GM19240 (cell line): ENCODE results near the gene INTS2.
"Not testable (repeated sequence)": the region's sequence is repeated elsewhere in the genome, so short reads cannot be mapped to it uniquely, and the experiment has no call there.

Experiments used
- DNase-seq: peaks from one replicate; pipeline ENCODE4 v3.0.0; 2011; ENCODE audit warnings: low spot score; ENCODE audit not compliant: insufficient read length

INTS2 gene

DNA sequence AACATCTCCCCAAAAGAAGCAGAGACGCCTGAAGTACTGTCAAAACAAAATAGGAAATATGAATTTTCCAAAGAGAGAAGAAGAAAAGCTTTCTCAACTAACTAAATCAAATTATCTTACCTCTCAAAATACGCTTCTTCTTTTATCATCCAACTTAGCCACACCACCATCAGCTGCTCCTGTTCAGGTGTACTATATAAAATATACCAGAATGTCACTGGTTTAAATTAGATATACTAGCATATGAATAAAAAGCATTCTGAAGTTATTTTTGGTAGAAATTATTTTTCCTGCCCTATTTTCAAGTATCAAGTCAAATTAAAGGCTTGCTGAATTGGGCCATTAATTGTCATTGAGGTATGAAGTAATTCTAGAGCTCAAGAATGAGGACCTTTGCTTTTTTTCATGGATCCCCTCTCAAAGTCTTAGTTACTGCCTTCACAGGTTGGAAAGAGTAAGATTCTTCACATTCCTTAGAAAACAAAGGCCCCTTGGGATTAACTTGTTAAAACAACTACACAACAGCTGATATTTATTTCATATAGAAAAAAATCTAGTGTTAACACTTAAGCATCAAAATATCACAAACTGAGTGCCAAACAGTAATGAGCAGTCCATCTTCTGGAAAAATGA is 30.1 kb downstream of the INTS2 start:
- DNase-seq: no peak

DNA sequence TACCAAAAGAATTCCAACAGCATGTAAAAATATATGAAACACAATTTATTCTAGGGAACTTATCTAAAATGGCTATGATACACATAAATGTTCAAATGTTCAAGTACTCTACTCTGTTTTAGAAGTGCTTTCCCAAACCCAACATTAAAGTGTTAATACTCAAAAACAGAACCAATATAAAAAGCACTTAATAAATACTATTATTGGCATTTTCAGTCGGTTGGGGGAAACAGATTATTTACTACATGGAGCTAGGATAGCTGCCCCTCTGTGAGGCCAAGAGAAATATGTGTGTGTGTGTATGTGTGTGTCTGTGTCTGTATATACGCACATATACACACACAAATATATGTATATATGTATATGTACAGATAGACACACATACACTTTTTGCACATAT is 32.4 kb downstream of the INTS2 start:
- DNase-seq: no peak

GRCh38 chr17:61894310-61894709 is 33.5 kb downstream of the INTS2 start:
- not testable (repeated sequence) for DNase-seq

DNA sequence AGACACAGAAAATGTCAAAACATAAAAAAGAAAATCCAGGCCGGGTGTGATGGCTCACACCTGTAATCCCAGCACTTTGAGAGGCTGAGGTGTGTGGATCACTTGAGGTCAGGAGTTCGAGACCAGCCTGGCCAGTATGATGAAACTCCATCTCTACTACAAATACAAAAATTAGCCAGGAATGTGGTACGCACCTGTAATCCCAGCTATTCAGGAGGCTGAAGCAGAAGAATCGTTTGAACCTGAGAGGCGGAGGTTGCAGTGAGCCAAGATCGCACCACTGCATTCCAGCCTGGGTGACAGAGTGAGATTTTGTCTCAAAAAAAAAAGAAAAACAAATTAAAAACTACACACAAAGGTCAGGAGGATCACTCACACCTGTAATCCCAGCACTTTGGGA is 40.0 kb downstream of the INTS2 start:
- DNase-seq: not testable (repeated sequence)

GRCh38 chr17:61885865-61886264 is 41.9 kb downstream of the INTS2 start:
- not testable (repeated sequence) for DNase-seq

GRCh38 chr17:61884864-61885263 is 42.9 kb downstream of the INTS2 start:
- DNase-seq: no peak

- DNase-seq: no peak
Observed at GRCh38 chr17:61880589-61881102, 47.1 kb downstream of the INTS2 start.

- no peak for DNase-seq
Observed at GRCh38 chr17:61878984-61879612, 48.7 kb downstream of the INTS2 start.

- DNase-seq: no peak
Observed at GRCh38 chr17:61878520-61878919, 49.3 kb downstream of the INTS2 start.

DNA sequence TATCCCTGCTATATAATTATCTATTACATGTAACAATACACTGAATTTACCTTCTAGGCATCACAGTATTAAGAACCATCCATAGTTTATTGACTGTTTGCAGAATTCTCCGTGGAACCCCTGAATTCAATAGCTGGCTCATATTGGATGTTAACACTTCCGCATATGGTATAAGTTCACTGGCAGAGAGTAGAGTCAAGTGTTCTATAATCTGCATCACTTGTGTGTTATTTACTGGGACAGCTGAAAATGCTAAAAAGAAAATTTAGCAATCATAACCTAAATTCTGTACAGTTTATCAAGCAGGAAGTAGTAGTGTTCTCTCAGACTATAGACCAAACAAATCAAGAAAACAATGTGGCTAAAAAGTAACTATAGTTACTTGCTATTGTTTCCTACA is 49.9 kb downstream of the INTS2 start:
- no peak for DNase-seq

DNA sequence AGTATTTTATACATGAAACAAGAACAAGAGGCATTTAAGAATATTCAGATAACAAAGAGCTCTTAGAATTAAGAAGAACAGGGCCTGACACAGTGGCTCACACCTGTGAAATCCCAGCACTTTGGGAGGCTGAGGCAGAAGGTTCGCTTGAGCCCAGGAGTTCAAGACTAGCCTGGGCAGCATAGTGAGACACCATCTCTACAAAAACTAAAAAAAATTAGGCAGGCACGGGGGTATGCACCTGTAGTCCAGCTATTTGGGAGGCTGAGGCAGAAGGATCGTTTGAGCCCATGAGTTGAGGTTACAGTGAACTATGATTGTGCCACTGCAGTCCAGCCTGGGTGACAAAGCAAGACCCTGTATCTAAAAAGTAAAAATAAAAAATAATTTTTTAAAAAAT is 52.0 kb downstream of the INTS2 start:
- no peak for DNase-seq

GRCh38 chr17:61875285-61875684 is 52.5 kb downstream of the INTS2 start:
- no peak for DNase-seq

DNA sequence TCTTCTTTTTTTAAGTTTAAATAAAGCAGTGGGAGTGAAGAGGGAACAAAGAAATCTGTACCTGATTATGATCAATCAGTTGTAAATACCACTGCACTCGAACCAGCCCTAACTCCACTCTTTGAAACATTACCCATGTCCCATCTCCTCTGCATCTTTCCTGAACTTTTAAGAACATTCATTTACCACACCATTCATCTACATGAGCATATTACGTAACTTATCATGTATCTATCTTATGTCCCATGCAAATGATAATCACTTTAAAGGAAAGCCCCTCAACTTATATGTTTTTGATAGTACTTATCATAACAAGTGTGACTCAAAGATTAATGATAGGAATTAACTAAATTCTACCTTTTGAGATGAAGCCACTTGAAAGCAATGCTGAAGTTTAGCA is 53.7 kb downstream of the INTS2 start:
- DNase-seq: no peak

- no peak for DNase-seq
Observed at GRCh38 chr17:61872099-61872498, 55.7 kb downstream of the INTS2 start.

- no peak for DNase-seq
Observed at GRCh38 chr17:61869138-61869537, 58.6 kb downstream of the INTS2 start.

- no peak for DNase-seq
Observed at GRCh38 chr17:61868074-61868473, 59.7 kb downstream of the INTS2 start.

DNA sequence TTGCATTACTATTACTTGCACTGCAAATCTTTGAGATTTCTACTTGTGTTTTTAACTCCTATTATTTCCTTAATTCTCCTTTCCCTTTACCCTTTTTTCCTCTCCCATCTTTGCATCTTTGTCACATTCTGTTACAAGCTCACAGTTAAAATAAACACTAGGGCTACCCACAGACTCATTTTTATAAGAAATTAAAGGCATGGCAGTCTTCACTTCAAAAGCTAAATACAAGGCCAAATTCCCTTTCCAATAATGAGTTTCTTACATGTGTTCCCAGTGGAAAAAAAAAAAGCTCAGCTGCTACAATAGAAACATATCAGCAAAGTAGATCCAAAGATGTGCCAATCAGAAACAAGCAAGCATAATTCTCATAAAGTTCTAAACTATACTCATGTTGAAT is 60.7 kb downstream of the INTS2 start:
- DNase-seq: no peak

- no peak for DNase-seq
Observed at GRCh38 chr17:61863801-61864126, 64.0 kb downstream of the INTS2 start.

- peak; percentile 69 for DNase-seq
Observed at GRCh38 chr17:61862975-61863800, 64.6 kb downstream of the INTS2 start, which contains the start of gene BRIP1. Gene BRIP1 (minus strand): TSS chr17:61863528. CDS start chr17:61861539, 1,989 bp downstream.

DNA sequence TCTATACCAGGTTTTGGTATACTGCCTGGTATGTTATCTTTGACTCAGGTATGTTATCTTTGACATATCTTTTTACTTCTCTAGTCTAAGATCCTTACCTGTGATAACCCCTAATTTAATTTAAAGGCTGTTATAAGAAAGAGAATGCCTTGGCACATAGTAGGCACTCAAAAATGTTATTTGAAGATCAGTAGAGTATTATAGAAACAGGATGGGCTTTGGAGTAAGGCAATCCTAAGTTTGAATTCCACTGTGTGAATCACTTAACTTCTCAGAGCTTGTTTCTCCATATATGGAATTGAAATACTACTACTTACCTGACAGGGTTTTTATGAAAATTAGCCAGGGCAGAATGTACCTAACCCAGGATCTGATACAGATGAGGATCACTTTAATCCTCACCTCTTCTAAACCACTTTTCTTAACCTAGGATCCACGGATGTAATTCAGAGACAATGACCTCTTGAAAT is 65.6 kb downstream of the INTS2 start:
- no peak for DNase-seq

DNA sequence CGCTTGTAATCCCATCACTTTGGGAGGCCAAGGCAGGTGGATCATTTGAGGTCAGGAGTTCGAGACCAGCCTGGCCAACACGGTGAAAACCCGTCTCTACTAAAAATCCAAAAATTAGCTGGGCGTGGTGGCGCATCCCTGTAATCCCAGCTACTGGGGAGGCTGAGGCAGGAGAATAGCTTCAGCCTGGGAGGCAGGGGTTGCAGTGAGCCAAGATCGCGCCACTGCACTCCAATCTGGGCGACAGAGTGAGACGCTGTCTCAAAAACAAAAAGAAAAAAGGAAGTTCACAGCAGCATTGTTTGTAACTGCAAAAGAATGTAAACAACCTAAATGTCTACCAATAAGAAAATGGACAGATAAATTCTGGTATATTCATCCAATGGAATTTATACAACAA is 67.4 kb downstream of the INTS2 start:
- not testable (repeated sequence) for DNase-seq

- no peak for DNase-seq
Observed at GRCh38 chr17:61856035-61856434, 71.7 kb downstream of the INTS2 start.
